OCI-M2 (cell line): ENCODE data around the gene PKD2.

ENCODE experiments used
- DNase-seq: peaks from one replicate; lab custom pipeline; 2025; ENCODE audit not compliant: unreplicated experiment; lab: John Stamatoyannopoulos, UW

The PKD2 gene

GRCh38 chr4:88007304-88008121 lies at the start of gene PKD2:
Gene PKD2, plus strand, starts transcription at chr4:88007635. Its CDS starts 99 bp downstream, at chr4:88007734.
- DNase-seq, result no peak

GRCh38 chr4:87961993-87962392 lies 45.4 kb upstream of the PKD2 start:
- DNase-seq, result no peak

- no peak for DNase-seq
These were observed 44.9 kb upstream of the PKD2 start for GRCh38 chr4:87962398-87963146.

GRCh38 chr4:87965501-87965975 lies 41.9 kb upstream of the PKD2 start:
- no peak for DNase-seq

GRCh38 chr4:87966095-87966496 lies 41.3 kb upstream of the PKD2 start:
- DNase-seq, result no peak

- DNase-seq, result no peak
These were observed 40.2 kb upstream of the PKD2 start for GRCh38 chr4:87967193-87967592.

- DNase-seq, result no peak
These were observed 37.3 kb upstream of the PKD2 start for GRCh38 chr4:87970121-87970520.

- no peak for DNase-seq
These were observed 35.6 kb upstream of the PKD2 start for GRCh38 chr4:87971866-87972265.

GRCh38 chr4:87973283-87974169 lies 33.9 kb upstream of the PKD2 start:
- no peak for DNase-seq

- no peak for DNase-seq
These were observed 32.5 kb upstream of the PKD2 start for GRCh38 chr4:87974856-87975462.

GRCh38 chr4:87975466-87975865 lies 32.0 kb upstream of the PKD2 start, which contains the start of gene SPP1:
Gene SPP1, plus strand, starts transcription at chr4:87975714. Its CDS starts 1,182 bp downstream, at chr4:87976896.
- DNase-seq, result no peak

- no peak for DNase-seq
These were observed 29.7 kb upstream of the PKD2 start for GRCh38 chr4:87977521-87978278.

GRCh38 chr4:87978681-87979080 lies 28.8 kb upstream of the PKD2 start:
- no peak for DNase-seq

- DNase-seq, result no peak
These were observed 27.6 kb upstream of the PKD2 start for GRCh38 chr4:87979810-87980209.

GRCh38 chr4:87981486-87981885 lies 25.9 kb upstream of the PKD2 start:
- DNase-seq, result no peak

- no peak for DNase-seq
These were observed 25.4 kb upstream of the PKD2 start for GRCh38 chr4:87982036-87982435.

- no peak for DNase-seq
These were observed 24.9 kb upstream of the PKD2 start for GRCh38 chr4:87982446-87983010.

GRCh38 chr4:87983996-87984395 lies 23.4 kb upstream of the PKD2 start:
- no peak for DNase-seq

- no peak for DNase-seq
These were observed 22.1 kb upstream of the PKD2 start for GRCh38 chr4:87985097-87985886.
